ENCODE results near the gene ANTXRL.
"Not testable (repeated sequence)": the region's sequence is repeated elsewhere in the genome, so short reads cannot be mapped to it uniquely, and the experiment has no call there.

ANTXRL gene

DNA sequence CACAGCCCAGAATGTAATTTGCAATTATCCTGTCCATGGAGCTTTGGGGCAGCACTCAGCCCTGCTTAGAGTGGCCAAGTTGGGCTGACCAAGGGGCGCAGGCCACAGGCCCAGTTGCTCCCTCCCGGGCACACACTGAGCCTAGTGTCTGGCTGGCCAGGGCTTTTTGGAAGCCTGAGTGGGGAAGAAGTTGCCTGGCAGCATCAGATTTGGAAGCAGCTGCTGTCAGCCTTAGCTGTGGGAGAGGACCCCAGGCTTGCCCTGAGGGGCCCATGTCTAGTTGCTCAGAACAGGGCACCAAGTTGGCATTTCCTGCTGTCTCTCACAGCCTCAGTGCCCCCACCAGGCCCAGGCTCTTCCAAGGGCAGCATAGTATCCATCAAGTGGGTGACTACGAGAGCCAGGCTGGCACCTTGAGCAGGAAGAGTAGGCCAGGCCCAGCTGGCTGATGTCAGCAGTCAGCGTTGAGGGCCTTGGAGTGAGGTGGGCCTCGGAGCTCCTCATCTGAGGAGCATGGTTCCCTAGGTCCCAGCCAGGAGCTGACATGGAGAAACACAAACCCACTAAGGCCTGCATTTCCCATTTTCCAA is 14.4 kb downstream of the ANTXRL start:
- Histone ChIP-seq H3K27ac (ENCODE audit: low read length) (no peak overlapping the region), H3K4me1 (ENCODE audit: control insufficient read depth in 1 of 2, insufficient read depth in 2 of 2, low read length in 2 of 2) (no peaks in the 10 kb centered on the region), H3K4me3 (ENCODE audit: low read depth in 1 of 2, low read length in 2 of 2) (no peak overlapping the region), H3K9me3 (ENCODE audit: control insufficient read depth in 1 of 2, low read length in 2 of 2) (no peaks in the 10 kb centered on the region), H3K27me3 (ENCODE audit: low read depth, low read length) (no peaks in the 10 kb centered on the region), H3K36me3 (ENCODE audit: control insufficient read depth in 1 of 2, insufficient read depth in 2 of 2, low read length in 2 of 2) (no peaks in the 10 kb centered on the region)

DNA sequence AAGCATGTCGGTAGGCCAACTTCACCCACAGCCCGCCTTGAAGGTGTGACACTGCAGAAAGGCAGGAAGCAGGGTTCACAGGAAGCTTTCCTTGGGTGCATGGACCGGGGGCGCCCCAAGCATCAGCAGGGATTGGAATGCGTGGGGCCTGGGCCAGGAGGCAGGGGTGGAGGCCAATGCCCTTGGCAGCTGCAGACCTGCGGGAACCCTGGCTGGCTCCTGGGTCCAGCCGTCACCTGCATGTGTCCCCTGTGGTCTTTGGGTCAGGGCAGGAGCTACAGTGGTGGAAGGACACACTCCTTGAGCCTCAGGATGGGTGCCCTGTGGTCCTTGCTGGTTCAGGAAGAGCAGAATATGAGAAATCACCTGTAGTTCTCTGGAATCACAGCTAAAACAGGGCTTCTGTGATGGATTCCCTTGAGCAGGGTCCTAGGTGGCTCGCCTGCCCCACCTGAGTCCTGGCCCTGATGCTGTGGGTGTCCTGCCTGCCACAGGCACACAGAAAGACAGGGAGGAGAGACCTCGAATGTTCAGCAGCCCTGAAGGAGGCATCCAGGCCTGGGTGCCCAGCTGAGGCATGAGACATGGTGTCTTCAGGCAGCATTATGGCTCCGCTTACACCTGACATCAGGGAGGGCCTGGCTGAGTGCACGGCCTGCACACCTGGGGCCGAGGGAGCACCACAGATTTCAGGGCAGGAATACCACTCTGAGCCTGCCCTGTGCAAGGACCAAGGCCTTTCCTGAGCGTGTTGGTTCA is 15.1 kb downstream of the ANTXRL start:
- Histone ChIP-seq H3K27me3 (ENCODE audit: low read depth, low read length) (no peaks in the 10 kb centered on the region), H3K36me3 (ENCODE audit: control insufficient read depth in 1 of 2, insufficient read depth in 2 of 2, low read length in 2 of 2) (no peaks in the 10 kb centered on the region), H3K4me1 (ENCODE audit: control insufficient read depth in 1 of 2, insufficient read depth in 2 of 2, low read length in 2 of 2) (no peaks in the 10 kb centered on the region), H3K27ac (ENCODE audit: low read length) (no peak overlapping the region), H3K4me3 (ENCODE audit: low read depth in 1 of 2, low read length in 2 of 2) (no peak overlapping the region), H3K9me3 (ENCODE audit: control insufficient read depth in 1 of 2, low read length in 2 of 2) (no peaks in the 10 kb centered on the region)

DNA sequence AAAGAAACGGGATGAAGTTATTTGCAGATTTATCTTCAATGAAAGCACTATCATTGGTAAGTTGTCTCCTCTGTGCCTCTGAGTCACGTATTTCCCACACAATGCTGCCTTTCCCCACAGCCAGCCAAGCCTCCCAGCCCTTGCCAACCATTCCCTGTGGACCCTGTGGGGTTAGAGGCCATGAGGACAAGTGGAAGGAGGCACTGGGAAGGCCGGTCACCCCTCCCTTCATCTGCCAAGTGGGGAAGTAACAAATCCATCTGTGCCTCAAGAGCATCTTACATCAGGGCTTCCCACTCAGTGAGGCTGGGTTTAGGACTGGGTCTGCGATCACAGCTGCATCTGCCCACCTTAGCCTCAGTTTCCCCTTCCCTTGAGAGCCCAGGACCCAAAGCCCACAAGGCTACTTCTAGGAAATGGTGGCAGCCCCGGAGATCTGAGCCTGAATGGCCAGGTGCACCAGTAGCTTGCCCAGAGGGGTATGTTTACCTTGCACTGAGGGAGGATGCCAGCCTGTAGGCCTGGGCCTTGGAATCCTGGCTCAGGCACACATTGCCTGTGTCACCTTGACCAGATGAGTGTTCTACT is 16.1 kb downstream of the ANTXRL start:
- H3K27me3 ChIP-seq (ENCODE audit: low read depth, low read length); H3K36me3 ChIP-seq (ENCODE audit: control insufficient read depth in 1 of 2, insufficient read depth in 2 of 2, low read length in 2 of 2); H3K9me3 ChIP-seq (ENCODE audit: control insufficient read depth in 1 of 2, low read length in 2 of 2); H3K4me3 ChIP-seq (ENCODE audit: low read depth in 1 of 2, low read length in 2 of 2); H3K4me1 ChIP-seq (ENCODE audit: control insufficient read depth in 1 of 2, insufficient read depth in 2 of 2, low read length in 2 of 2); H3K27ac ChIP-seq (ENCODE audit: low read length): not testable (repeated sequence)

DNA sequence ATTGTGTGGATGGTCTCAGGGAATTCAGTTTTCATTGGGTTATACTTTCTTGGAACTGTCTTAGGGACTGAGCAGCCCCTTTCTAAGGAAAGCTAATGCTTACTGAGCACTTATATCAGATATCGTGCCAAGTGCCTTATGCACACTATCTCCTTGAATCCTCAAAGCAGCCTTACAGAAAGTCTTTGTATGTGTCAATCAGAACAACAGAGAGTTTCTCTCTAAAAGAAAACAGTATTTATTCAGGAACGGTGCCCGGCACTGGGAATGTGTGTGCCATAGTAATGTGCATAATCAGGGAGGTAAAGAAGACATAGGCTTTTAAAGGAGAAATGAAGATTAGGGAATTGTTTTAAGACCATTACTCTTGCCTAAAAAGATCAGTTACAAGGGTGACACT is 17.3 kb downstream of the ANTXRL start:
- Histone ChIP-seq H3K4me1 (ENCODE audit: control insufficient read depth in 1 of 2, insufficient read depth in 2 of 2, low read length in 2 of 2) (no peaks in the 10 kb centered on the region), H3K36me3 (ENCODE audit: control insufficient read depth in 1 of 2, insufficient read depth in 2 of 2, low read length in 2 of 2) (no peaks in the 10 kb centered on the region), H3K4me3 (ENCODE audit: low read depth in 1 of 2, low read length in 2 of 2) (no peak overlapping the region), H3K27me3 (ENCODE audit: low read depth, low read length) (no peaks in the 10 kb centered on the region), H3K27ac (ENCODE audit: low read length) (no peak overlapping the region), H3K9me3 (ENCODE audit: control insufficient read depth in 1 of 2, low read length in 2 of 2) (no peaks in the 10 kb centered on the region)

DNA sequence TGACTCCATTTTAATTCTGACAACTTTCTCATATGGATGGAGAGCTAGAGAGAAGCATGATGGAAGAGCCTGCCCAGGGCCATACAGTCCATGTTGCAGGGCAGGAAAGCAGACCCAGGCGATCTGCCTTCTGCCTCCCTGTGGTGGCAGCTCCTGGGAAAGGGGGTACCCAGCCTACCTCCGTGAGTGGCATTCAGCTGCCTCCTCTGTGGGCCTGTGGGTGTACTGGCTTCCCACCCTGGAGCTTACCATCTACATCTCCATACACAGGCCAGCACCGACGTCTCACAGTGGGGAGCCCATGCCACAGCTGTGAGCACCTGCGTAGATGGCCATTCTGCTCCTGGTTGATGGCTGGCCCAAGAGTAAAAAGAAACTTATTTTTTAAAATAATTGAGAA is 17.9 kb downstream of the ANTXRL start:
- H3K4me3 ChIP-seq (ENCODE audit: low read depth in 1 of 2, low read length in 2 of 2); H3K27me3 ChIP-seq (ENCODE audit: low read depth, low read length); H3K36me3 ChIP-seq (ENCODE audit: control insufficient read depth in 1 of 2, insufficient read depth in 2 of 2, low read length in 2 of 2); H3K9me3 ChIP-seq (ENCODE audit: control insufficient read depth in 1 of 2, low read length in 2 of 2); H3K27ac ChIP-seq (ENCODE audit: low read length); H3K4me1 ChIP-seq (ENCODE audit: control insufficient read depth in 1 of 2, insufficient read depth in 2 of 2, low read length in 2 of 2): not testable (repeated sequence)

DNA sequence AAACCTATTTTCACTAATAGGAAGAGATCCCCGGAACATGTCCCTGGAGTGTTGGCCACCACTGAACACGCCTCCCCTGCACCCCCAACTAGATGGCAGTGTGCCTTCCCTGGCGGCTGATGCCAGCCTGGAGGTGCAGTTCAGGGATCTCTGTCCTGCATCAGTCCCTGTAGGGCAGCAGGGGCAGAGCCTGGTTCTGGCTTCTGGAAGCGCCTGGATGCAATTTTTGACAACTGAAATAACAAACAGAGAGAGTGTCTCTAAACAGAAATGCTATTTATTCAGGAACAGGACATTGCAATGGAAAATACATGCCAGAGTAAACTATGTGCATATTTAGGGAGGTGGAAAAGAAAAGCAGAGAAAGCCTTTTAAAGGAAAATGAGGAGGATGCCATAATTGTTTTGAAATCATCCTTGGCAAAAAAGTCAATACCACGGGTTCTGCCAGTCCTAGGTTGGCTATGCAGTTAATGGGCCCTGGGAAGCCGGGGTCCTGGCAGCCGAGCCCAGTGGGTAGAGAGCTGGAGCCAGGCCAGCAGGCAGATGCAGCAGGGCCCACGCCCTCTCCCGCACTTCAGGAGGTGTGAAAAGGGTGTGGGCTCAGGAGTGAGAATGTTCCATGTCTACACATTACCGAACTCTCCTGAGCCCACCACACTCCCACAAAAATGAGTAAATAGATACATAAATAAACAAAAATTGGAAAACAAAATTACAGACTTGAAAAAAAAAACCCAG is 18.5 kb downstream of the ANTXRL start:
- no peaks in the 10 kb centered on the region for H3K27me3 ChIP-seq (ENCODE audit: low read depth, low read length)
- H3K4me1 ChIP-seq (ENCODE audit: control insufficient read depth in 1 of 2, insufficient read depth in 2 of 2, low read length in 2 of 2) = no peaks in the 10 kb centered on the region
- H3K9me3 ChIP-seq (ENCODE audit: control insufficient read depth in 1 of 2, low read length in 2 of 2) = no peaks in the 10 kb centered on the region
- H3K27ac ChIP-seq (ENCODE audit: low read length) = no peak overlapping the region
- no peaks in the 10 kb centered on the region for H3K36me3 ChIP-seq (ENCODE audit: control insufficient read depth in 1 of 2, insufficient read depth in 2 of 2, low read length in 2 of 2)
- no peak overlapping the region for H3K4me3 ChIP-seq (ENCODE audit: low read depth in 1 of 2, low read length in 2 of 2)

DNA sequence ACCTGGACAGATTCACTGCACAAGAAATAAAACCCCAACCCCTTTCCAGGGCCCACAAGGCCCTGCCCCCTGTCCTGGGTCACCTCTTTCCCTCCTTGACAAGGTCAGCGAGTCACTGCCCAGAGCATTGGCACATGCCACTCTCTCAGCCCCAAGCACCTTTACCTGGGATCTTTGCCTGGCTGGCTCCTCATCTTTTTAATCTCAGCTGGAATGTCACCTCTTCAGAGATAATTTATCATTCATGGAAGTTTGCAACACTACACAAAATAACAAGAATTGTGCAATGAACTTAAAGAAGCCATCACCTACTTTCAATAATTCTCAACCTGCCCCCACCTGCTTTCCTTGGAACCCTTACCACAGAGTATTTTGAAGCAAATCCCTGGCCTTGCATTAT is 19.2 kb downstream of the ANTXRL start:
- Histone ChIP-seq H3K9me3 (ENCODE audit: control insufficient read depth in 1 of 2, low read length in 2 of 2) (no peaks in the 10 kb centered on the region), H3K4me3 (ENCODE audit: low read depth in 1 of 2, low read length in 2 of 2) (no peak overlapping the region), H3K36me3 (ENCODE audit: control insufficient read depth in 1 of 2, insufficient read depth in 2 of 2, low read length in 2 of 2) (no peaks in the 10 kb centered on the region), H3K27me3 (ENCODE audit: low read depth, low read length) (no peaks in the 10 kb centered on the region), H3K27ac (ENCODE audit: low read length) (no peak overlapping the region), H3K4me1 (ENCODE audit: control insufficient read depth in 1 of 2, insufficient read depth in 2 of 2, low read length in 2 of 2) (no peaks in the 10 kb centered on the region)

DNA sequence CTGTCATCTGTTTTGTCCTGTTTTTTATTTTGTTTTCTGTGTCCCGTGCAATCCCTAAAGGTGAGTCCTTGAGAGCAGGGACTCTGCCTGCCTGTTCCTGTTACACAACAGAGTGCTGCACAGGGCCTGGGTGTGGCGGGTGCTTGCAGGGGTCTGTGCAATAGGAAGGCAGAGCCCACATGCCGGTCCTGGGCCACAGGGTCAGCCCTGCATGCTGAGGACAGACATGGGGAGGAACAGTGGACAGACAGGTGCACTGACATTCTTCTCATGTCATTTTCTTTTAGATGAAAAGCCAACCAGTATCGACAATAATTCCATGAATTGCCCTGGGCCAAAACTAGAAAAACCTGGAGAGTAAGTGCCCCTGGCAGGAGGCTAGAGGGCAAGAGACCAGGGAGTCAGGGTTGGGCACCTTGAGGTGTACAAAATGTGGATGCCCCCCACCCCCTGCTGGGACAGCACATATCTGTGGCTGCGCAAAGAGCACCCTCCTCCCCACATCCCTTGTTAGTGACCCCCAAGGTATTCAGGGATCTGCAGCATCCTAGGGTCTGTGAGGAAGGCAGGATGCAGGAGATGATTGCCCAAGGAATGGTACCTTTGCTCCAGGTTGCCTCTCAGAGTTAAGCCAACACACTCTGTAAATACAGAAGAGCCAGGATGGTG is 19.9 kb downstream of the ANTXRL start:
- Histone ChIP-seq H3K9me3 (ENCODE audit: control insufficient read depth in 1 of 2, low read length in 2 of 2) (no peaks in the 10 kb centered on the region), H3K27ac (ENCODE audit: low read length) (no peak overlapping the region), H3K27me3 (ENCODE audit: low read depth, low read length) (no peaks in the 10 kb centered on the region), H3K4me1 (ENCODE audit: control insufficient read depth in 1 of 2, insufficient read depth in 2 of 2, low read length in 2 of 2) (no peaks in the 10 kb centered on the region), H3K4me3 (ENCODE audit: low read depth in 1 of 2, low read length in 2 of 2) (no peak overlapping the region), H3K36me3 (ENCODE audit: control insufficient read depth in 1 of 2, insufficient read depth in 2 of 2, low read length in 2 of 2) (no peaks in the 10 kb centered on the region)

DNA sequence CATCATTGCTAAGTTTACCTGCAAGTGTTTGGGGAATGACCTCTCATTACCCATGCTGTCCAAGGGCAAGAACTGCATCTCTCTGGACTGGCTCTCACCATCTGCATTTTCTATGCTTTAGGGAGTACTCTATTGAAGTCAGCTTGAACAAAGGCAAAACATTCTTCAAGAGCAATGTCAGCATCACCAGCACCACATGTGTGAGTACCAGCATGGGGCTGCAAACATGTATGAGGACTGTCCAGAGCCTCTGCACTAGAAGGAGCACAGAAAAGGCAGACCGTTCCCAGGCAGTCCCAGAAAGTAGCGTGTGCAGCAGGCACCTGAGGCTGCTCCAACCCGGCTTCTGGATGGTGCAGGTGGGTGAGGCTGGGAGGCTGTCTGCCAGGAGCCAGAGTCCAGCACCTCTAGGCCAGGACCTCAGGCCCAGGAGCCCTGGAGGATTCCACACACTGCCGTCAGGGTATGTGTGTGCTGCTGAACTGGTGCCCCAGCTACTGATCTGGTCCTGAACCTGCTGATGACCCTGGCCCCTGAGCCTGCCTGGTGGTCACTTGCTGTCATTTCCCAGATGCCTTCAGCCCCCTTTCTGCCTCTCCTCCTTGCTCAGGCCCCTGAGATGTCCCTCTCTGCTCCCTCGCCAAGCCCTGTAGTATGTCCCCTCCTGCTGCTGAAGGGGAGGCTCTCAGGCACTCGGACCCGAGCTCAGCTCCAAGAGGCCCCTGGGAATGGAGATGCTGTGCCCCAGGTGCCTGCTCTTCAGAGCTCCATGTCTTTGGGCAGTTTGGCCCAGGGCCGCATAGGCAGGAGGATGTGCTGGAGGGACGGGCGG is 20.7 kb downstream of the ANTXRL start:
- Histone ChIP-seq H3K9me3 (ENCODE audit: control insufficient read depth in 1 of 2, low read length in 2 of 2) (no peaks in the 10 kb centered on the region), H3K27me3 (ENCODE audit: low read depth, low read length) (no peaks in the 10 kb centered on the region), H3K4me1 (ENCODE audit: control insufficient read depth in 1 of 2, insufficient read depth in 2 of 2, low read length in 2 of 2) (no peaks in the 10 kb centered on the region), H3K27ac (ENCODE audit: low read length) (no peak overlapping the region), H3K4me3 (ENCODE audit: low read depth in 1 of 2, low read length in 2 of 2) (no peak overlapping the region), H3K36me3 (ENCODE audit: control insufficient read depth in 1 of 2, insufficient read depth in 2 of 2, low read length in 2 of 2) (no peaks in the 10 kb centered on the region)

DNA sequence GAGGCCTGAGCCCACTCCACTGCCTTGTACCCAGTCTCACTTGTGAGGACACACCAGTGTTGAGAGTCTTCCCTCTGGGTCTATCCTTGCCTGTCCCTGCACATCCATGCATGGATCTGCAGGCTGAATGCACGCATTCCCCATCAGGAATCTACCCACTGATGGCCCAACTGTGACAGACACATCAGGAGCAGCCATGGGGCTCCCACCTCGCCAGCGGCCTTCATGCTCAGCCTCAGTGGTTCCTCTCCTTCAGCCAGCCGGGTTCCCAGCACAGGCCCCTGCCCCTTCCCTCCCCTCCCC is 21.3 kb downstream of the ANTXRL start:
- Histone ChIP-seq H3K27ac (ENCODE audit: low read length) (no peak overlapping the region), H3K27me3 (ENCODE audit: low read depth, low read length) (no peaks in the 10 kb centered on the region), H3K9me3 (ENCODE audit: control insufficient read depth in 1 of 2, low read length in 2 of 2) (no peaks in the 10 kb centered on the region), H3K4me3 (ENCODE audit: low read depth in 1 of 2, low read length in 2 of 2) (no peak overlapping the region), H3K36me3 (ENCODE audit: control insufficient read depth in 1 of 2, insufficient read depth in 2 of 2, low read length in 2 of 2) (no peaks in the 10 kb centered on the region), H3K4me1 (ENCODE audit: control insufficient read depth in 1 of 2, insufficient read depth in 2 of 2, low read length in 2 of 2) (no peaks in the 10 kb centered on the region)
